ENCODE results near the gene CTSC. TPM values are rescaled to one million over a fixed set of nuclear protein-coding genes. Genes with fewer than 3 reads are reported as not detected.

Gene CTSC
- total and polyA plus RNA-seq, 7 donors, result 28.0 to 203 (median 47.1) TPM

DNA sequence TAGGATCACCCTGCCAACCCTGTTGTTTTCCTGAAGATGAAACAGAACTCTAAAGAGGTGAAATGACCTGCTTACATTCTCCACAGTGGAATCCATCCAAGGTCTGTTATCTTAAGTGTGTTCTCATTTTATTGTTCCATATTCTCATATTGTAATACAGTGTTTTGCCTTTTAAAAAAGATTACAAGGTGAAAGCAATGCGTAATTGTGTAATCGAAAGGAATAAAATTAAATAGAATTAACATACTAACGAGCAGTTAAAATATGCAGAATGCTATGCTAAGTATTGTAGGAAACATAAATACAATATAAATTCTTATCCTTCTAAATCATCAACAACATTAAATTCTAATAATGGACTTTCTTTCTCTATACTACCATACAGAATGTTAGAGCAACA, 41.6 kb upstream of the CTSC start:
- DNase-seq, result no peak
- Histone ChIP-seq H3K9me3 (no peaks in the 10 kb centered on the region), H3K4me3 (no peak overlapping the region), H3K36me3 (no peaks in the 10 kb centered on the region), H3K27ac (no peak overlapping the region), H3K4me1 (peaks cover 0 to 13% (median 1%) of the 10 kb centered on the region in 4 donors), H3K27me3 (no peaks in the 10 kb centered on the region)
- WGBS, 2 donors, result 93 to 95% methylated on average over 3 of the region's 3 CpGs
- no peak for TF ChIP-seq POLR2AphosphoS5 (IDR thresholded peaks at IDR 0.05)
- TF ChIP-seq POLR2A (IDR thresholded peaks at IDR 0.05), result no peak
- TF ChIP-seq, protein P1, sequence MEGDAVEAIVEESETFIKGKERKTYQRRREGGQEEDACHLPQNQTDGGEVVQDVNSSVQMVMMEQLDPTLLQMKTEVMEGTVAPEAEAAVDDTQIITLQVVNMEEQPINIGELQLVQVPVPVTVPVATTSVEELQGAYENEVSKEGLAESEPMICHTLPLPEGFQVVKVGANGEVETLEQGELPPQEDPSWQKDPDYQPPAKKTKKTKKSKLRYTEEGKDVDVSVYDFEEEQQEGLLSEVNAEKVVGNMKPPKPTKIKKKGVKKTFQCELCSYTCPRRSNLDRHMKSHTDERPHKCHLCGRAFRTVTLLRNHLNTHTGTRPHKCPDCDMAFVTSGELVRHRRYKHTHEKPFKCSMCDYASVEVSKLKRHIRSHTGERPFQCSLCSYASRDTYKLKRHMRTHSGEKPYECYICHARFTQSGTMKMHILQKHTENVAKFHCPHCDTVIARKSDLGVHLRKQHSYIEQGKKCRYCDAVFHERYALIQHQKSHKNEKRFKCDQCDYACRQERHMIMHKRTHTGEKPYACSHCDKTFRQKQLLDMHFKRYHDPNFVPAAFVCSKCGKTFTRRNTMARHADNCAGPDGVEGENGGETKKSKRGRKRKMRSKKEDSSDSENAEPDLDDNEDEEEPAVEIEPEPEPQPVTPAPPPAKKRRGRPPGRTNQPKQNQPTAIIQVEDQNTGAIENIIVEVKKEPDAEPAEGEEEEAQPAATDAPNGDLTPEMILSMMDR (IDR thresholded peaks at IDR 0.05), result no peak
- no peak for TF ChIP-seq EP300 (IDR thresholded peaks at IDR 0.05)
- intact Hi-C loops (cut with DNase I), result no loop called here

DNA sequence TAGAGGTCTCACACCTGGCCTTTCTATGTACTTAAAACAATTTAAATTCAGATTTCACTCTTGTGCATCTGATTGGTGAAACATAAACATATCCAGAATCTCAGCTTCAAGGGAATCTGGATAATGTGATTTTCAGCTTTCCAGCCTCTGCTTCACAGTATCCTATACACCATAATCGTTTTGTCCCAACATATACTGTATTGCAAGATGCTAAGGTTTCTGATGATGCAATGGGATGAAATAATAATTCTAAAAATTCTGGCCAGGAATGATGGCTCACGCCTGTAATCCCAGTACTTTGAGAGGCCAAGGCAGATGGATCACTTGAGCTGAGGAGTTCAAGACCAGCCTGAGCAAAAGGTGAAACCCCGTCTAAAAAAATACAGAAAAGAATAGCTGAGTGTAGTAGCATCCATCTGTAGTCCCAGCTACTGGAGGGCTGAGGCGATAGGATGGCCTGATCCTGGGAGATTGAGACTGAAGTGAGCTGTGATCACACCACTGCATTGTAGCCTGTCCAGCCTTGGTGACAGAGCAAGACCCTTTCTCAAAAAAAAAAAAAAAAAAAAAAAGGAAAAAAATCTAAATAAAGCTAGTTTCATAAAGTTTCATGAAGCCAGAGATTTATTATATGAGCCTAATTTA, 41.0 kb upstream of the CTSC start:
- Histone ChIP-seq H3K27ac (no peak overlapping the region), H3K27me3 (no peaks in the 10 kb centered on the region), H3K9me3 (no peaks in the 10 kb centered on the region), H3K36me3 (no peaks in the 10 kb centered on the region), H3K4me3 (no peak overlapping the region), H3K4me1 (peaks cover 0 to 10% (median 0%) of the 10 kb centered on the region in 4 donors)
- intact Hi-C loops (cut with DNase I), result no loop called here
- DNase-seq, result no peak
- TF ChIP-seq EP300 (IDR thresholded peaks at IDR 0.05) (no peak), POLR2A (IDR thresholded peaks at IDR 0.05) (no peak), POLR2AphosphoS5 (IDR thresholded peaks at IDR 0.05) (no peak)
- TF ChIP-seq, protein P1 (IDR thresholded peaks at IDR 0.05), result no peak
- 91 to 93% methylated on average over 4 of the region's 4 CpGs for WGBS, 2 donors

DNA sequence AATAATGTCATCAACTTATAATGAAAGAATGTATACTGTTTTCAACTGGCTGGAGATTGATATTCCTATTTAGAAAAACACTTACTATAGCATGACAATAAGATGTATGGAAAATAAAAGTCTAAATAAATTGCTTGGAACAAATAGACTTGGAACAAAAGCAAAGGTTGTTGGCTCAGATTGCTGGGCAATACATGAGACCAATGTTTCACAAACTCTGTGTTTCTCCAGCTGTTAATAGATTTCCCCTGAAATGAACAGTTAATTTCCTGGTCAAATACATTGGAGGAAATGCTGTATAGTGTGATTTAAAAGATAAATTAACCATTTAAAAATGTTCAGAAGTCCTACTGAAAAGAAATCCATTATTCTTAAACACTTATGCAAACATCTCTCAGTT, 40.1 kb upstream of the CTSC start:
- Histone ChIP-seq H3K4me3 (no peak overlapping the region), H3K27me3 (no peaks in the 10 kb centered on the region), H3K36me3 (no peaks in the 10 kb centered on the region), H3K4me1 (peaks cover 0 to 10% (median 0%) of the 10 kb centered on the region in 4 donors), H3K27ac (no peak overlapping the region), H3K9me3 (no peaks in the 10 kb centered on the region)
- no peak for DNase-seq
- intact Hi-C loops (cut with DNase I), result no loop called here
- TF ChIP-seq POLR2AphosphoS5 (IDR thresholded peaks at IDR 0.05) (no peak), POLR2A (IDR thresholded peaks at IDR 0.05) (no peak), EP300 (IDR thresholded peaks at IDR 0.05) (no peak)
- TF ChIP-seq, protein P1 (IDR thresholded peaks at IDR 0.05), result no peak

DNA sequence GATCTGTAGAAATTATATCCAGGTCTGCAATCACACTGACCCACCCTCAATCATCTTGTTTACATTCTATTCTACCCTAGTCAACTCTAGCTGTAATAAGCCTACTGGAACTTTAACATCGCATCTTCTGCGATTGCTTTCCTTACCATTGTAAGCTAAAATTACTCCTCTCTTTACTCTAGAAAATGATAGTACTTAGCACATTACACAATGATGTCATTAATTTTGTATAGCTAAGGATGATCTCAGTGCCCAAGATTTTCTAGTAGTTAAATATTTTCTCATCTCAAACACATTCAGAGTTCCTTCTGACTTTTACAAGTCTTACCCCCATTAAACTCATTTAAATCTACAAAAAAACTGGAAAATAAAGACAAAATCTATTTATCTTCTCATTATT, 39.6 kb upstream of the CTSC start:
- H3K4me3 ChIP-seq, result no peak overlapping the region
- no peak overlapping the region for H3K27ac ChIP-seq
- WGBS, 2 donors, result 79 to 86% methylated on average over 2 of the region's 2 CpGs
- intact Hi-C loops (cut with DNase I), result no loop called here
- no peaks in the 10 kb centered on the region for H3K9me3 ChIP-seq
- TF ChIP-seq POLR2A (IDR thresholded peaks at IDR 0.05) (no peak), EP300 (IDR thresholded peaks at IDR 0.05) (no peak), POLR2AphosphoS5 (IDR thresholded peaks at IDR 0.05) (no peak)
- TF ChIP-seq, protein P1 (IDR thresholded peaks at IDR 0.05), result no peak
- H3K4me1 ChIP-seq, result peaks cover 0 to 10% (median 0%) of the 10 kb centered on the region in 4 donors
- H3K36me3 ChIP-seq, result no peaks in the 10 kb centered on the region
- no peaks in the 10 kb centered on the region for H3K27me3 ChIP-seq
- DNase-seq, result no peak

Measured in sigmoid colon (tissue), 7 donors.